Measurements from ENCODE around the gene SLC1A2.

SLC1A2 gene

DNA sequence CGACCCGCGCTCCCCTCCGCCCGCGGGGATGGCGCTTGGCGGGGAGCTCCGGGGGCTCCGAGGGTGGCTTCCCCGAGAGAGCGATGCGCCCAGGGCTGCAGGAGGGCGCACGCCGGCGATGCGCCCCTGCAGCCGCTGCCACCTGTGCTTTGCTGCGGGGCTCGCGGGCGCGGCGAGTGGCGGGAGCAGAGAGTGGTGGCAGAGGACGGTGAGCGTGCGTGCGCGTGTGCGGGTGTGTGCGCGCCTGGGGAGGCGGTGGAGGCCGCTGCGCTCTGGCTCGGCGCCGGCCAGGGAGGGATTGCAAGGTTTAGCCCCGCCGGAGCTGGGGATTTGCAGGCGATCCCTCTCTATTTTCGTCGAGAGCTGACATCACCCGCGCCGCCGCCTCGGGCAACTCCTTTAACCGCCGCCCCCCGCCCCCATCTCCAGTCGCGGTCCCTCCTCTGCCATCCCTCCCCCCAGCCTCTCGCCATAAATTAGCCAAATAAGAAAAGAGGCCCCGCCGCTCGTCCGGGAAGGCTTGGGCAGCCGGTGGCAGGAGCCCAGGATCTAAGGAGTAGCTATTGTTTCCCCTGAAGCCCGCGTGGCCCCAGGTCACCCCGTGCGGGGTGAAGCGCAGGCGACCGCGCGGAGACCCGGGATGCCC is at the start of gene SLC1A2:
Gene SLC1A2, minus strand, starts transcription at position 375 of the 646 bp plus-strand sequence. CDS start 592 bp downstream, outside the sequence.
- TF ChIP-seq, protein P1, sequence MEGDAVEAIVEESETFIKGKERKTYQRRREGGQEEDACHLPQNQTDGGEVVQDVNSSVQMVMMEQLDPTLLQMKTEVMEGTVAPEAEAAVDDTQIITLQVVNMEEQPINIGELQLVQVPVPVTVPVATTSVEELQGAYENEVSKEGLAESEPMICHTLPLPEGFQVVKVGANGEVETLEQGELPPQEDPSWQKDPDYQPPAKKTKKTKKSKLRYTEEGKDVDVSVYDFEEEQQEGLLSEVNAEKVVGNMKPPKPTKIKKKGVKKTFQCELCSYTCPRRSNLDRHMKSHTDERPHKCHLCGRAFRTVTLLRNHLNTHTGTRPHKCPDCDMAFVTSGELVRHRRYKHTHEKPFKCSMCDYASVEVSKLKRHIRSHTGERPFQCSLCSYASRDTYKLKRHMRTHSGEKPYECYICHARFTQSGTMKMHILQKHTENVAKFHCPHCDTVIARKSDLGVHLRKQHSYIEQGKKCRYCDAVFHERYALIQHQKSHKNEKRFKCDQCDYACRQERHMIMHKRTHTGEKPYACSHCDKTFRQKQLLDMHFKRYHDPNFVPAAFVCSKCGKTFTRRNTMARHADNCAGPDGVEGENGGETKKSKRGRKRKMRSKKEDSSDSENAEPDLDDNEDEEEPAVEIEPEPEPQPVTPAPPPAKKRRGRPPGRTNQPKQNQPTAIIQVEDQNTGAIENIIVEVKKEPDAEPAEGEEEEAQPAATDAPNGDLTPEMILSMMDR (IDR thresholded peaks at IDR 0.05; ENCODE audit: insufficient read depth, low read depth, low read length, missing control alignments): no peak
- peak; percentile 19 for DNase-seq (ENCODE audit: low read depth)
- peak within 1 kb of the TSS; percentile 14 for H3K4me3 ChIP-seq (ENCODE audit: low read length)

DNA sequence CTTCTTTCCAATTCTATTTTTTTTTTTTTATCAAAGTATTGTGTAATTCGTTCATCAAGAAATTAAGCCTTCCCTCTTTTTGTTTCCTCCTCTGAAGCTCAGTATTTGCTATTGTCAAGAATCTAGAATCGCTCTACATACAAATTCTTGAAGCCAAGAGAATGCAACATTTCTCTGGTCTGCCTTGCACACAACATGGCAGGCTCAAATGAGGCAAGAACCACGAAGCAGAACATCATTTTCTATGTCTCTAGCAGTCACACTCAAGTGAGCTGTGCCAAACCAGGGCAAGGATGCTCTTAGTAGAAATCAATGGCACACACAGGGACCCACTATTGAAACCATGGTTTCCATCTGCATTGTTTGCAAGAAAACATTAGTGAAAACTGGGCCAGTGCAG is 46.7 kb upstream of the SLC1A2 start:
- TF ChIP-seq, protein P1 (IDR thresholded peaks at IDR 0.05; ENCODE audit: insufficient read depth, low read depth, low read length, missing control alignments): no peak
- DNase-seq (ENCODE audit: low read depth): no peak
- no peak overlapping the region for H3K4me3 ChIP-seq (ENCODE audit: low read length)

- DNase-seq (ENCODE audit: low read depth): peak; percentile 16
- no peak overlapping the region for H3K4me3 ChIP-seq (ENCODE audit: low read length)
Observed at GRCh38 chr11:35464308-35464707, 45.0 kb upstream of the SLC1A2 start.

GRCh38 chr11:35463331-35463751 is 44.0 kb upstream of the SLC1A2 start:
- no peak for DNase-seq (ENCODE audit: low read depth)
- TF ChIP-seq, protein P1 (IDR thresholded peaks at IDR 0.05; ENCODE audit: insufficient read depth, low read depth, low read length, missing control alignments): no peak
- no peak overlapping the region for H3K4me3 ChIP-seq (ENCODE audit: low read length)

More at GRCh38 chr11:35464308-35464707, 45.0 kb upstream of the SLC1A2 start:
- TF ChIP-seq, protein P1 (IDR thresholded peaks at IDR 0.05; ENCODE audit: insufficient read depth, low read depth, low read length, missing control alignments): peak; percentile 63

- DNase-seq (ENCODE audit: low read depth): no peak
- TF ChIP-seq, protein P1 (IDR thresholded peaks at IDR 0.05; ENCODE audit: insufficient read depth, low read depth, low read length, missing control alignments): no peak
- H3K4me3 ChIP-seq (ENCODE audit: low read length): no peak overlapping the region
Observed at GRCh38 chr11:35461917-35462538, 42.7 kb upstream of the SLC1A2 start.

GRCh38 chr11:35459489-35459888 is 40.1 kb upstream of the SLC1A2 start:
- no peak for DNase-seq (ENCODE audit: low read depth)
- no peak overlapping the region for H3K4me3 ChIP-seq (ENCODE audit: low read length)
- TF ChIP-seq, protein P1 (IDR thresholded peaks at IDR 0.05; ENCODE audit: insufficient read depth, low read depth, low read length, missing control alignments): no peak
